Fibroblast of lung (primary cell): ENCODE results near the gene SAG. TPM values are rescaled to one million over a fixed set of nuclear protein-coding genes. Genes with fewer than 3 reads are reported as not detected.

Experiments
- DNase-seq, 2 donors: peaks; one replicate each; pipeline versions ENCODE4 v3.0.0 to v3.0.0-alpha.2; 2010; ENCODE audit warnings: low read depth in 2 of 2
- H2AFZ ChIP-seq: 2 replicates; pipeline ENCODE4 v1.5.1; 2012; ENCODE audit warnings: low read length, control low read depth, inconsistent platforms
- H3K27ac ChIP-seq: 2 replicates; pipeline ENCODE4 v1.5.1; 2011; ENCODE audit warnings: low read length, control low read depth; ENCODE audit not compliant: insufficient read depth
- H3K27me3 ChIP-seq: 2 replicates; pipeline ENCODE4 v1.5.1; 2011; ENCODE audit warnings: mild to moderate bottlenecking, low read length; ENCODE audit not compliant: control insufficient read depth, insufficient read depth
- H3K36me3 ChIP-seq: 2 replicates; pipeline ENCODE4 v1.5.1; 2011; ENCODE audit warnings: low read length; ENCODE audit not compliant: control insufficient read depth, insufficient read depth
- H3K4me1 ChIP-seq: 2 replicates; pipeline ENCODE4 v1.5.1; 2011; ENCODE audit warnings: low read length; ENCODE audit not compliant: control insufficient read depth, insufficient read depth; ENCODE audit errors: extremely low read depth
- H3K4me2 ChIP-seq: 2 replicates; pipeline ENCODE4 v1.5.1; 2011; ENCODE audit warnings: low read length, control low read depth; ENCODE audit not compliant: insufficient read depth; ENCODE audit errors: extremely low read depth
- H3K4me3 ChIP-seq, 4 experiments: fragments of 200-600 bp in 1 of 4; sonication (generic) in 1 of 4; replicated peaks in 1 of 4; 2 replicates each; pipeline ENCODE4 v1.5.1; 2011 to 2016; ENCODE audit warnings: low read length in 4 of 4, low read depth in 3 of 4, mild to moderate bottlenecking in 3 of 4, control low read depth in 2 of 4, inconsistent platforms in 1 of 4, mixed read lengths in 1 of 4; ENCODE audit not compliant: insufficient read depth in 1 of 4; ENCODE audit errors: control extremely low read depth in 1 of 4
- H3K79me2 ChIP-seq: 2 replicates; pipeline ENCODE4 v1.5.1; 2012; ENCODE audit warnings: mild to moderate bottlenecking, low read length, inconsistent platforms; ENCODE audit not compliant: control insufficient read depth, insufficient read depth
- H3K9ac ChIP-seq: 2 replicates; pipeline ENCODE4 v1.5.1; 2011; ENCODE audit warnings: mild to moderate bottlenecking, low read length, control low read depth; ENCODE audit not compliant: insufficient read depth
- H3K9me3 ChIP-seq: 2 replicates; pipeline ENCODE4 v1.5.1; 2012; ENCODE audit warnings: low read depth, low read length; ENCODE audit not compliant: control insufficient read depth, insufficient read depth
- H4K20me1 ChIP-seq: 2 replicates; pipeline ENCODE4 v1.5.1; 2011; ENCODE audit warnings: low read length; ENCODE audit not compliant: control insufficient read depth, insufficient read depth; ENCODE audit errors: extremely low read depth
- CTCF ChIP-seq, 2 donors: IDR thresholded peaks in 1 of 2; conservative IDR thresholded peaks in 1 of 2; 1 replicate in 1 of 2; 2 replicates in 1 of 2; pipeline ENCODE4 v1.5.1; 2011 to 2012; ENCODE audit warnings: low read length in 2 of 2, control low read depth in 1 of 2, inconsistent platforms in 1 of 2, low read depth in 1 of 2, mild to moderate bottlenecking in 1 of 2
- EZH2 ChIP-seq: IDR thresholded peaks from 2 replicates; pipeline ENCODE4 v1.5.1; 2012; ENCODE audit warnings: low read length, control low read depth, mild to moderate bottlenecking; ENCODE audit errors: missing control alignments
- polyA plus RNA-seq, 2 donors: library from polyadenylated mRNA; depleted of rRNA in 1 of 2; stranded (reverse) in 1 of 2; unstranded in 1 of 2; fragments of >200 nt; gene quantifications; 2 replicates each; pipeline ENCODE4 v1.2.1, GENCODE V29; 2011 to 2012; ENCODE audit warnings: missing spikeins in 1 of 2
- total RNA-seq: library from RNA; depleted of rRNA; stranded (reverse); fragments of >200 nt; gene quantifications from 2 replicates; pipeline ENCODE4 v1.2.1, GENCODE V29; 2014

The SAG gene
- total and polyA plus RNA-seq, 2 donors (not counting 1 experiment from before 2014, with no cell fraction given): not detected

GRCh38 chr2:233352141-233352842 is 44.7 kb downstream of the SAG start:
- Histone ChIP-seq H3K27ac (no peak overlapping the region), H3K27me3 (peaks cover 7% of the 10 kb centered on the region), H3K79me2 (no peaks in the 10 kb centered on the region), H3K4me2 (no peak overlapping the region), H3K36me3 (no peaks in the 10 kb centered on the region), H3K9ac (no peak overlapping the region), H3K4me3 (no peak overlapping the region), H3K4me1 (no peaks in the 10 kb centered on the region), H4K20me1 (no peaks in the 10 kb centered on the region), H3K9me3 (no peaks in the 10 kb centered on the region), H2AFZ (no peak overlapping the region)
- DNase-seq: no peak
- TF ChIP-seq CTCF (conservative IDR thresholded peaks at IDR 0.05 in 1 of 2, IDR thresholded peaks at IDR 0.05 in 1 of 2; ENCODE audit: low read depth in 1 of 2, low read length in 2 of 2) (no peak), EZH2 (no peak)

GRCh38 chr2:233353101-233353768 is 45.6 kb downstream of the SAG start:
- no peak overlapping the region for H3K4me2 ChIP-seq
- TF ChIP-seq CTCF (conservative IDR thresholded peaks at IDR 0.05 in 1 of 2, IDR thresholded peaks at IDR 0.05 in 1 of 2; ENCODE audit: low read depth in 1 of 2, low read length in 2 of 2) (no peak), EZH2 (no peak)
- no peaks in the 10 kb centered on the region for H4K20me1 ChIP-seq
- H3K9ac ChIP-seq: no peak overlapping the region
- no peak for DNase-seq
- no peak overlapping the region for H2AFZ ChIP-seq
- peaks cover 7% of the 10 kb centered on the region for H3K27me3 ChIP-seq
- no peaks in the 10 kb centered on the region for H3K36me3 ChIP-seq
- no peak overlapping the region for H3K27ac ChIP-seq
- H3K79me2 ChIP-seq: no peaks in the 10 kb centered on the region
- H3K4me3 ChIP-seq: no peak overlapping the region
- no peaks in the 10 kb centered on the region for H3K4me1 ChIP-seq
- no peaks in the 10 kb centered on the region for H3K9me3 ChIP-seq

- Histone ChIP-seq H3K79me2 (no peaks in the 10 kb centered on the region), H3K27me3 (peaks cover 1% of the 10 kb centered on the region), H3K9me3 (no peaks in the 10 kb centered on the region), H3K36me3 (no peaks in the 10 kb centered on the region), H4K20me1 (no peaks in the 10 kb centered on the region), H3K4me3 (peak within 1 kb of the TSS; percentile 55 to 73 (median 62)), H3K4me1 (no peaks in the 10 kb centered on the region), H3K9ac (peak within 1 kb of the TSS; percentile 64), H3K4me2 (peak within 1 kb of the TSS; percentile 87), H2AFZ (peak within 1 kb of the TSS; percentile 94), H3K27ac (no peak within 1 kb of the TSS)
- TF ChIP-seq EZH2 (no peak), CTCF (conservative IDR thresholded peaks at IDR 0.05 in 1 of 2, IDR thresholded peaks at IDR 0.05 in 1 of 2; ENCODE audit: low read depth in 1 of 2, low read length in 2 of 2) (peak in 1 of 2 donors; percentile 7)
- DNase-seq: peak; percentile 23 to 32
Observed at GRCh38 chr2:233353769-233354499, 46.3 kb downstream of the SAG start, which contains the start of gene DGKD. TSS of gene DGKD (plus strand) at chr2:233354494. CDS start at chr2:233354519, 25 bp downstream.
